ENCODE results near the gene PABPN1L. TPM values are rescaled to one million over a fixed set of nuclear protein-coding genes. Genes with fewer than 3 reads are reported as not detected.

Gene PABPN1L
- total and polyA plus RNA-seq, 9 donors: 0.25 TPM; not detected in 8

GRCh38 chr16:88839745-88840599 is 26.5 kb downstream of the PABPN1L start:
- H3K4me1 ChIP-seq (ENCODE audit: insufficient read depth): no peaks in the 10 kb centered on the region
- WGBS, 3 donors: 89 to 95% (median 93%) methylated on average over 21 to 24 of the region's 24 CpGs
- H3K4me3 ChIP-seq: no peak overlapping the region
- TF ChIP-seq POLR2A (IDR thresholded peaks at IDR 0.05) (no peak), EP300 (IDR thresholded peaks at IDR 0.05) (no peak), CTCF (IDR thresholded peaks at IDR 0.05) (no peak)
- no peaks in the 10 kb centered on the region for H3K36me3 ChIP-seq
- H3K27ac ChIP-seq: no peak overlapping the region
- no peaks in the 10 kb centered on the region for H3K27me3 ChIP-seq
- no peak for DNase-seq
- intact Hi-C loops (cut with DNase I): no loop called here
- no peaks in the 10 kb centered on the region for H3K9me3 ChIP-seq

- 84 to 87% (median 87%) methylated on average over 39 of the region's 39 CpGs for WGBS, 3 donors
- intact Hi-C loops (cut with DNase I): no loop called here
- H3K4me1 ChIP-seq (ENCODE audit: insufficient read depth): no peaks in the 10 kb centered on the region
- H3K36me3 ChIP-seq: no peaks in the 10 kb centered on the region
- TF ChIP-seq CTCF (IDR thresholded peaks at IDR 0.05) (no peak), EP300 (IDR thresholded peaks at IDR 0.05) (no peak), POLR2A (IDR thresholded peaks at IDR 0.05) (no peak)
- no peaks in the 10 kb centered on the region for H3K27me3 ChIP-seq
- no peaks in the 10 kb centered on the region for H3K9me3 ChIP-seq
- H3K27ac ChIP-seq: no peak overlapping the region
- H3K4me3 ChIP-seq: no peak overlapping the region
- no peak for DNase-seq
Measured at GRCh38 chr16:88839026-88839529, 27.4 kb downstream of the PABPN1L start.

- DNase-seq: no peak
- Histone ChIP-seq H3K27ac (no peak overlapping the region), H3K4me1 (ENCODE audit: insufficient read depth) (no peaks in the 10 kb centered on the region), H3K36me3 (no peaks in the 10 kb centered on the region), H3K4me3 (no peak overlapping the region), H3K27me3 (no peaks in the 10 kb centered on the region), H3K9me3 (no peaks in the 10 kb centered on the region)
- intact Hi-C loops (cut with DNase I): no loop called here
- TF ChIP-seq POLR2A (IDR thresholded peaks at IDR 0.05) (no peak), EP300 (IDR thresholded peaks at IDR 0.05) (no peak), CTCF (IDR thresholded peaks at IDR 0.05) (no peak)
- WGBS, 3 donors: 82 to 89% (median 87%) methylated on average over 19 of the region's 19 CpGs
Measured at GRCh38 chr16:88838566-88838965, 27.9 kb downstream of the PABPN1L start.

- no peak overlapping the region for H3K4me3 ChIP-seq
- 89 to 94% (median 90%) methylated on average over 20 of the region's 20 CpGs for WGBS, 3 donors
- H3K36me3 ChIP-seq: no peaks in the 10 kb centered on the region
- H3K27ac ChIP-seq: no peak overlapping the region
- no peak for DNase-seq
- no peaks in the 10 kb centered on the region for H3K27me3 ChIP-seq
- H3K4me1 ChIP-seq (ENCODE audit: insufficient read depth): no peaks in the 10 kb centered on the region
- TF ChIP-seq POLR2A (IDR thresholded peaks at IDR 0.05) (no peak), EP300 (IDR thresholded peaks at IDR 0.05) (no peak), CTCF (IDR thresholded peaks at IDR 0.05) (no peak)
- intact Hi-C loops (cut with DNase I): no loop called here
- H3K9me3 ChIP-seq: no peaks in the 10 kb centered on the region
Measured at GRCh38 chr16:88837806-88838205, 28.7 kb downstream of the PABPN1L start.

Measured in ovary (tissue), 9 donors.